ENCODE measurements around the gene ZNF564.

Gene ZNF564

DNA sequence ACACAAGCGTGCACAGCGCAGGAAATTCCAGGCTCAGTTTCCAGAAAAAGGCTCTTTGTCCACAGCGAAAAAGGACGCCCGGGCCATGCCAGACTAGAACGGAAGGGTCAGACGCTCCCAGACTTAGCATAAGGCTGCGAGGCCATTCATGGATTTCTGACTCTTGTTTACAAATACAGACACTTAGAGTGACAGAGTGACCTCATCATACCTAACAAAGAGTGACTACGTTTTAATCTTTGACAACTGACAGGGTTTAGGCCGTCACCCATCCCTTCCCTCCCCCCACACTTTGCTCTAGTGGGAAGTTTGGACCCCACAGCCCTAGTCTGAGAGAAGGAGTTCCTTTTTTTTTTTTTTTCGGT is 66.2 kb downstream of the ZNF564 start:
- H3K4me3 ChIP-seq (ENCODE audit: low read length) = peak overlapping the region; percentile 96
- TF ChIP-seq, protein P1, sequence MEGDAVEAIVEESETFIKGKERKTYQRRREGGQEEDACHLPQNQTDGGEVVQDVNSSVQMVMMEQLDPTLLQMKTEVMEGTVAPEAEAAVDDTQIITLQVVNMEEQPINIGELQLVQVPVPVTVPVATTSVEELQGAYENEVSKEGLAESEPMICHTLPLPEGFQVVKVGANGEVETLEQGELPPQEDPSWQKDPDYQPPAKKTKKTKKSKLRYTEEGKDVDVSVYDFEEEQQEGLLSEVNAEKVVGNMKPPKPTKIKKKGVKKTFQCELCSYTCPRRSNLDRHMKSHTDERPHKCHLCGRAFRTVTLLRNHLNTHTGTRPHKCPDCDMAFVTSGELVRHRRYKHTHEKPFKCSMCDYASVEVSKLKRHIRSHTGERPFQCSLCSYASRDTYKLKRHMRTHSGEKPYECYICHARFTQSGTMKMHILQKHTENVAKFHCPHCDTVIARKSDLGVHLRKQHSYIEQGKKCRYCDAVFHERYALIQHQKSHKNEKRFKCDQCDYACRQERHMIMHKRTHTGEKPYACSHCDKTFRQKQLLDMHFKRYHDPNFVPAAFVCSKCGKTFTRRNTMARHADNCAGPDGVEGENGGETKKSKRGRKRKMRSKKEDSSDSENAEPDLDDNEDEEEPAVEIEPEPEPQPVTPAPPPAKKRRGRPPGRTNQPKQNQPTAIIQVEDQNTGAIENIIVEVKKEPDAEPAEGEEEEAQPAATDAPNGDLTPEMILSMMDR (conservative IDR thresholded peaks at IDR 0.05; ENCODE audit: low read depth, low read length) = no peak
- DNase-seq (ENCODE audit: low read depth) = no peak

DNA sequence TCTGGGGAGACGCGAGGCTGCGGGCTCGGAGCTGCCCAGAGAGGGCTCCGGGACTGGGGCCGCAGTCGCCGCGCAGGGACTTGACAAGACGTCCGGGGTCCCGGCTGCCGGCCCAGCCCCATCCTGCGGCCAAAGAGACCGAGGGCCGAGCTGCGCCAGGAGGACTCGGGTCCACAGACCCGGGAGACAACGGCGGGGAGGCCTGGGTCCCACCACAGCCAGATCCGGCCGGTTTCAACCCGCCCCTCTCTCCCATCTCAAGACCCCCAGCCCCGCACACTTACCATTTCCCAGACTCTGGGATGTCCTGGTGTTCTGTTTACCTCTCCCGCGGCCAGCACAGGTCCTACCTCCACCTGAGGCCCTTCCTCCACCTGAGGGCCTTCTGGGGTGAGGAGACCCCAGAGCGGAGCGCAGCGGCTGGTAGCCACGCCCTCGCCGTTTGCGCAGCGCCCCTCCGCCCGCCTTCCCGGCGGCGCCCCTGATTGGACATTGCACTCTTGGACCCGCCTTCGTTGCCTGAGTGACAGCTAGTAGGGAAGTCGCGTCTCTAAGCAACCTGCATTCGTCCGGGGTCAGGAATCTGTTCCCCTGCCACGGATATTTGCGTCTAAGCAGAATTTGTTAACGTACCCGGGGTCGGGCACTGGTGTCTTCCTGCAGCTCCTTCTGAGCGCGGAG is 66.8 kb downstream of the ZNF564 start, which contains the start of gene ZNF709:
TSS of gene ZNF709 (minus strand) at position 446 of the 681 bp plus-strand sequence. CDS start at position 287, 159 bp downstream.
- TF ChIP-seq, protein P1 (conservative IDR thresholded peaks at IDR 0.05; ENCODE audit: low read depth, low read length) = no peak
- peak within 1 kb of the TSS; percentile 96 for H3K4me3 ChIP-seq (ENCODE audit: low read length)
- DNase-seq (ENCODE audit: low read depth) = peak; percentile 43

DNA sequence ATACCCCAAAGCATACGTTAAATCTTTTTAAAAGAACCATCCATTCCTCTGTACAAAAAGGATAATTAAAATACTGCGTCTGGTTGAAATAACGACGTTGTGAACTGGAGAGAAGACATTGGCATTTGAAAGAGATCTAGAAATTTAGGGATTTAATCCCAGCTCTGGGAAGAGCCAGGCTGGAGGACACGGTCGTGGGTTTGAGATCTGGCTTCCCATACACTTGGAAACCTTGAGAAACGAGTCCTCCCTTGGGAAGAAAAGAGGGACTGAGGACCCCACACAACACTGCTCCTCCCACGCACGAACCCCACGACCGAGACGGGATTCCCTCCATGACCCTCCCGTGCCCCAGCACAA is 67.3 kb downstream of the ZNF564 start:
- DNase-seq (ENCODE audit: low read depth) = no peak
- H3K4me3 ChIP-seq (ENCODE audit: low read length) = peak overlapping the region; percentile 96
- TF ChIP-seq, protein P1 (conservative IDR thresholded peaks at IDR 0.05; ENCODE audit: low read depth, low read length) = no peak

DNA sequence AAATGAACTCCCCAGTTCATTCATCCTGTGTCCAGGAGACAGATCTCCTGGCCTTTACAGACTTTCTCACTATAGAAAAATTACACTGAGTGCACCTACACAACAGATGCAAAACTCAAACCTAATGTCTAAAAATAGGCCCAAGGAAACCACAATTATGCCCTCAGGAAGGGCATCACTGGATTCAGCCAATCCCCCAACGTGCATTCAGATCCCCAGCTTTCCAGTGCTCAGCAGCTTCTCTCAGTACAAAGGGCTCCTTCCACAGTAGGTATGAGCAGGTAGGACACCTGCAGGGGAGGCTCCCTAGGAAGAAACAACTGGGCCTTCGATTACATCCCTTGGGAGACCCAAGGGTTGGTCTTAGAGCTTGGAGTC is 68.8 kb downstream of the ZNF564 start:
- DNase-seq (ENCODE audit: low read depth) = no peak
- TF ChIP-seq, protein P1 (conservative IDR thresholded peaks at IDR 0.05; ENCODE audit: low read depth, low read length) = no peak
- H3K4me3 ChIP-seq (ENCODE audit: low read length) = no peak overlapping the region

DNA sequence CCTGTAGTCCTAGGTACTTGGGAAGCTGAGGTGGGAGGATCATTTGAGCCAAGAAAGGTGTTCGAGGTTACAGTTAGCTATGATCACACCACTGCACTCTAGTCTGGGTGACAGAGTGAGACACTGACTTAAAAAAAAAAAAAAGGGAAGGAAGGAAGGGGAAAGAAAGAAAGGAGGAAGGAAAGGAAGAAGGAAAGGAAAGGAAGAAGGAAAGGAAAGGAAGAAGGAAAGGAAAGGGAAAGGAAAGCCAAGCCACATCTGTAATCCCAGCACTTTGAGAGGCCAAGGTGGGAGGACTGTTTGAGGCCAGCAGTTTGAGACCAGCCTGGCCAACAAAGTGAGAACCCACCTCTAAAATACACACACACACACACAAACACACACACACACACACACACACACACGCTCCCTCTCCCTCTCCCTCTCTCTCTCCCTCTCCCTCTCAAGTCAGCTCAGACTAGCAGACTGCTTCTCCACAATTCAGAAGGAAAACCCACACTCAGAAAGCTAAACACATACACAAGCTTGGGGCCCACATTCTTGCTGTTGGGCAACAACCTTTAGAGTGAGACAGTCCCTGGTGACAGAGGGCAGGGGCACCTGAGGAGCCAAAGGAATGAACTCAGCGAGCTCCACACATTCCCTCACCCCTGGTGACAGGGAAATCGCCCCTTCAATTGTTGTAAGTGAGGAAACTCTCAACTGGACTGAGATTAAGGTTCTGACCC is 69.3 kb downstream of the ZNF564 start:
- no peak for DNase-seq (ENCODE audit: low read depth)
- TF ChIP-seq, protein P1 (conservative IDR thresholded peaks at IDR 0.05; ENCODE audit: low read depth, low read length) = no peak
- H3K4me3 ChIP-seq (ENCODE audit: low read length) = no peak overlapping the region

DNA sequence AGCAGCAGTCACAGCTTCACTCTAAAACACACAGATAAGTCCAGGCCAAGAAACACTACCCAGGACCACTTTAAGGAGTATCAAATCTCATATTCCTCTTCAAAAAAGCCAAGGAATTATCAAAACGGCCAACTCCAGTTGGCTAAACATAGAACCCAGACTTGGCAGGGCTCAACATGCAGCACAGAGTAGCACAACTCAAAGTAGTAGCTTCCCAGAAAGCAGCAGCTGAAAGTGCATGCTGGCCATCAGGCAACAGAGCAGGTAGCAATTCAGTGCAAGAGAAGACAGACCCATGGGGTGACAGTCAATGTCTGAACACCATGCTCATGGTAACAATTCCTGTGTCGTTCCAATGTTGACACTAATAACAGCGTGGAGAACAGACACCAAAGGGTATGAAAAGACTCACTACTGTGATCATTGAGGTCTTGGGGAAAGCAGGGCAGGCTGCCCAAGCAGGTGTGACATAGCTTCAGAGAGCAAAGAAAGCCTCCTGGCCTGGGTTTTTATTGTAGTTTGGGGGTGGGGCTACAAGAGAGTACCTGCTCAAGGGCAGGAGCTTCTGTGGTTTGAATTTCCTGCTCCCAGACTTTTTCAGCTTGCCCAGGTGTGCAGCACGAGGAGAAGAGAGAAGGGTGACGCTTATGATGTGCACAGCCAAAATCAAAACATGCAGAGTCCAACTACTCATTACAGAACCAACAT is 72.9 kb downstream of the ZNF564 start:
- TF ChIP-seq, protein P1 (conservative IDR thresholded peaks at IDR 0.05; ENCODE audit: low read depth, low read length) = no peak
- no peak for DNase-seq (ENCODE audit: low read depth)
- H3K4me3 ChIP-seq (ENCODE audit: low read length) = no peak overlapping the region

Measured in retinal pigment epithelial cell (primary cell).